CD4-positive, alpha-beta T cell treated with Interleukin-10 for 1 hour (primary cell): ENCODE results near the gene ATP5F1E.
A peak's percentile ranks its signal among the peaks of the same experiment; 100 is the strongest.
"Not testable (repeated sequence)": the region's sequence is repeated elsewhere in the genome, so short reads cannot be mapped to it uniquely, and the experiment has no call there.

Experiments
- DNase-seq: peaks from one replicate; pipeline ENCODE4 v3.0.0-alpha.2; 2020

The ATP5F1E gene

DNA sequence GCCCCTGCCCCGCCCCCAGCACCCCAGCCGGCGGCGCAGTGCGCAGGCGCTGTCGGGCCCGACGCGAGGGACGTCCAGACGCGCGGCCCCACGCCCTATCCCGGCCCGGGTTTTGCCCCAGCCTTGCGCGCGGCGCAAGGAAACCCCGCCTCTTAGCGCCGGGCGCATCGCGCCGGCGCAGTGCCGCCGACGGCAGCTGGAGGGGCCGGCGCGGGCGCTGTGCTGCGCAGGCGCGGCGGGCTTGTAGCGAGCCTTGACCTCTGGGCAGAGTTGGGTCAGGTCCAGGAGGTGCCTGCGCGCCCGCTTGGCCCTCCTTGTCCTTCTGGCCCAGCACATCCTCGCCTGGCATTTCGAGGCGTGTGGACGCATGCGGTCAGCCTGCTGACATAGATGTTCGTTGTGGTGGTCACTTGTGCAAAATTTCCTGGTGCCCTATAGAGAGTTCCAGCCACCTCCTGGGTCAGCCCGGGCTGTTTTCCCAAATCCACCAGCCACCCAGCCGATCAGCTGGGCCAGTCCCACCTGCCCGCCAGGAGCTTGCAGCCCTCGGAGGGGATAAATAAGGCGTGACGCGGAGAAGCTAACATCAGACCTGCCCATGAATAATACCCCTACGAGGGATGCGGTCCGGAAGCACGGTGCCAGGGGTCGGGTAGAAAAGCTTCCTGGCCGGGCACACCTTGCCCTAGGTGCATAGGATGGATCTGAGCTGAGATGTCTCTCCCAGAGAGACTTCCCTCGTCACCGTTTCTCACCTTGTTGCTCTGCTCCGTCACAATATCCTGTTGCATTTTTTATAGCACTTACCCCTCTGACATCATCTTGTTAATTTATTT, 10.9 kb upstream of the ATP5F1E start:
- DNase-seq, result peak; percentile 96

DNA sequence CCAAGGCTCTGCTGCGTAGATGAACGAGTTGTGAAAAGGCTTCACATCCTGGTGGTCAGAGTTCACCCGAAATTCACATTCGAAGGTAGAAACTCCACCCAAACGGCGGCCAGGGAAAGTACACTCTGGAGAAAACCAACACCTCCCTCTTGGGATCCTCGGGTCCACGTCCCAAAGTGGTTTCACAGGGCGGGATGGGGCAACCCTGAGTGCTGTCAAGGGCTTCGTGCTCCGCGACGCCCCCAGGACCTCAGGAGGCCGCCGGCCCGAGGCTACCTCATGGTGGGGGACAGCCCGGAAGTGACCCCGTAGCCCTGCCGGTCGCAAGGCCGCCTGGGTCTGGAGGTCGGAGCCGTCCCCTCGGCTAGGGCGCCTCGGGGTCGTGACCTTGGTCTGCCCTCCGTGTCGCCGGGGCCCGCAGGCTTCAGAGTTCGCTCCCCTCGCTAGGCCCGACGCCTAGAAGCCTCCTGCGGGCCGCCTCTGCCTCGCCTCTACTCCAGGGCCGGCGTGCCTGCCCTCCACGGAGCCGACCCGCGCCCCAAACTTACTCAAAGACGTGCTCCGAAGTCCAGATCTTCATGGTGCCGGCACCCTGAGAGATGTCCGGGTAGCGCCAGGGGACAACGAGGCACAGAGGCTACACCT, 10.1 kb upstream of the ATP5F1E start, which contains the start of gene PRELID3B:
Gene PRELID3B, minus strand, starts transcription at position 636 of the 645 bp plus-strand sequence. Its CDS starts 56 bp downstream, at position 580.
- DNase-seq, result peak; percentile 39

DNA sequence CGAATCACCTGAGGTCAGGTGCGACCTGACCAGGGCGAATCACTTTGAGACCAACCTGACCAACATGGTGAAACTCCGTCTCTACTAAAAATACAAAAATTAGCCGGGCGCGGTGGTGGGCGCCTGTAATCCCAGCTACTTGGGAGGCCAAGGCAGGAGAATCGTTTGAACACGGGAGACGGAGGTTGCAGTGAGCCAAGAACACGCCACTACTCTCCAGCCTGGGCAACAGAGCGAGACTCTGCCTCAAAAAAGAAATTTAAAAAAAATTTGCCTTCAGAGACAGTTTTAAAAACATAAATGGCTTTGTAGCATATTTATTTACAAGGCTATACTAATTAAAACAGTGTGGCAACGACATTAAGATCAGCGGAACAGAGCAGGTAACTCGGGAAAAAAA, 9.4 kb upstream of the ATP5F1E start:
- DNase-seq, result not testable (repeated sequence)

DNA sequence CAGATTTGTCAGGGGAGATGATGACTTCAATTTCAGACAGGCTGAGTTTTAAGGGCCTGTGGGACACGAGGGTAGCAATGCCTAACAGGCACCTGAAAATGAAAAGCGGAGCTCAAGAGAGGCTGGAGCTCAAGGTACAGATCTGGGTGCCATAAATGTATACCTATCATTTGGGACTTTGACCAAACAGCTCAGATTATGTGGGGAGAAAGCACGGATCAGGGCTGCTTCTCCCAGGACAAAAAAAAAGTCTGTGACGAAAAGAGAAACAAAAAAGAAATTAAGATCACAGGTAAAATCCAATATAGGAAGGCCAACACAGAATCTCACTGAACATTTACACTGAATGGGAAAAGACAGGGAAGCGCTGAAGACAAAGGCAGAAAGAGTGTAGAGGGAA, 8.5 kb upstream of the ATP5F1E start:
- no peak for DNase-seq

DNA sequence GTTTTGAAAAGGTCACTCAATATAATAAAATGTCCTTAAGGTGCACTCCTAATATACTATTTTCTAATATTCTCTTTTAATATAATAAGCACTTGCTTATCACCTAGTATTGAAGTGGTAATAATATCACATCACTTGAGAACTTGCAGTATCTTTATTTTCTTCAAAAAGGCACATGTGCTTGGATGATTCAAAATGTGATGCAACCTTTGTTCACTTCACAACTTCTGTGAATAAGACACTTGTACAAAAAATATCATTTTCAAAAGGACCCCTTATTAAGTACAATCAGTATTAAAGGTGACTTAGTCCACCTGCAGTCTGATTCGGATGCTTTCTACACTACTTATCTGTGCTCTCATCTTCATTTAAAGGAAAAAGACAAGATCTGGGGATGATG, 7.1 kb upstream of the ATP5F1E start:
- DNase-seq, result no peak

DNA sequence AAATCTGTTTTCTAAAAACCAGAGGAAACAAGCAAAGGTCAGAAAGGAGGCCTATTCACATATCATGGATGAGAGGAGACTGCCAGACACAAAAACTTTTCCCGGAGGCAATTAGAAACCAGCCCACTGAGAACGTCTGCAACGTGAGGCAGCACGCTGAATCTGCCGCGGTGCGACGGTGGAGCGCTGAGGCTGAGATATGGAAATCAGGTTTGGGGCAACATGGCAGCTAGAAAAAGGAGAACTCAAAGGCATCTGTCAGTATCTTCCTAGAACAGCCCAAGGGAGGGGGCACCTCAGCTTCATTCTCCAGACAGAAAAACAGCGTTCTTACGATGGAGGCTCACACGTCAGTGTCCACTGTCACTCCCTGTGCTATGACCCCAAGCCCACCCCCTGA, 5.3 kb upstream of the ATP5F1E start:
- no peak for DNase-seq

DNA sequence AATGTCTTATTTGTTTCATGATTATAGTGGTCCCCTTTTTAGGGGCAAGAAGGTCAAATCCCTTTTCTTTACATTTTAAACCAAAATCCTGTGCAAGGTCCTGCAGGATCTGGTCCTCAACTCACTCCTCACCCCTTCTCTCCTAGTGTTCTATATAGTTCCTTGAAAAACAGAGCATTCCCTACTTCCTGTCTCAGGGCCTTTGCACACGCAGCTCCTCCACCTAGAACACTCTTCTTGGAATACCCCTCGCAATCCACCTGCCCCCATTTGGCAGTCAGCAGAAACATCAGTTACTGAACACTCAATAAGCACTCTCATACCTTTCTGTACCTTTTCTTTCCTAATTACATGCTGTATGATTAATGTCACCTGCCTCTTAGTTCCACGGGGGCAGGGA, 3.2 kb upstream of the ATP5F1E start:
- no peak for DNase-seq

DNA sequence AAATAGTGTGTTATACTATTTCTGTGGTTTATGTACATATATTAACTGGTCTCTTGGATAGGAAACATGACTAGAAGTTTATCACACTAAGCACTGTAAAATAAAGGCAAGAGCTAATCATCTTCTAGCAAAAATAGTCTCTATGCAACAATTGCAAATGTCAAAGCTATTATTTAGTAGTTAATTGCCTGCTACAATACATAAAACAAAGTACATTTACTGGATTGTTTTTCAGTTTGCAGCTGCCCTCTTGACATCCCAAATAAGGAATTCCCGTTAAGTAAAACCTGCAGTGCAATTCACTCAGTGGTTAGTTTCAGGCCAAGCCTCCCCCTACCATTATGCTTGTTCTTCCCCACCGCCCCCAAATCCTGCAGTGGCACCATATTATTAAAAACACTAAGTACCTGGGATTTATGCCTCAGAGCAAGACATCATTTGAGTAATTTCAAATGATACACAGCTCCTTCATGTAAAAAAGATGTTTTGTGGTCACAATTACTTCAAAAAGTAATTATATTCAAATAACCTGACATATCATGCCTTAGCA, 1.6 kb upstream of the ATP5F1E start:
- DNase-seq, result no peak

DNA sequence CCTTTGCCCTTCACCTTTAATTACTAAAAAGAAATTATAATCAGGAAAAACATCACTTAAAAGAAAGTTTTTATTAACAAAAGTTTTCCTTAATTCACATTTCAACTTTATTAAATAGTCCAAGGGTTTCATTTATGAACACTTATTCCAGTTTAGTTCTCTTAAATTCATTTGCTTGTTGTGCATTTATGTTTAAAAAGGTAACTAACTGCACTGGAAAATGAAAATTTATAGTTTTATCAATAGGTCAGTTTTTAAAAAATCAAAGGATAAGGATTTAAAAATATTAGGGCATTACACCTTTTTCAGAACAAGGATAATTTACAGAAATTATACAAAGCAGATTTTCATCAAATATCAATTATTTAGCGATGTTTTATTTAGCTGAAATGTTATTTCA, 958 bp upstream of the ATP5F1E start:
- no peak for DNase-seq

DNA sequence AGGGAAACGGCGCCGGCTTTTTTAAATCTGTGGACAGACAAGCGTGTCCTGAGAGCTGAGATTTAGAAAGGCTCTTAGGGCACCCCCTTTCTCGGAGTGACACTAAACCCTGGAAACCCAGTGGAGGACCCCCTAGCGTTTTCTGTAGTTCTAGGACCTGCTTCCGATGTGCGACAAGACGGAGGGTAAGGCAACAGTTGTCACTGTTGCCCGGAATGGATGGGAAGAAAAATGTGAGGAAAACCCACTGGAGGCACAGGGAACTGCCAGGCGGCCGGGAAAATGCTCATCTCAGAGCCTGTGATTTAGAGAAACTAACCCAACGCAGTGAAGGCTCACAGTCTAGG, 551 bp upstream of the ATP5F1E start:
- DNase-seq, result no peak

DNA sequence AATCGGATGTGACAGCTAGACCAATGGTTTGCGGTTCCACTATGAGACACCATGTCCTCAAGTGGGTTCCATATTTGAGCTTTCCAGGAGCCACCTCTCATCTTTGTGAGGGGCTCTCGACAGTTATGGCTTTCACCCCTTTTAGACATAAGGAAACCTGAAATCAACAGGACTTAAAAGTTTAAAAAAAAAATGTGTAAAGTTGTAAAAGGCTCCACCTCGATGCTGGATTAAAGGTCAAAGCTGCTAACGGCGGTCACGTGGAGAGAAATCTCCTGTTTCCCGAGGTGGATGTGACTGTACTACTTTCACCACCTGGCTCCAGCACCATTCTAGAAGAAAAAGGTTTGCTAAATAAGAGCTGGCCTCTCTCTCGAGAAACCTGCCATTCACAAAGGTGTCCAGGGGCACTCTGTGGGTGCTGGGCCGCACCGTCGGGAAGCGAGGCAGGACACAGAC, 542 bp downstream of the ATP5F1E start:
- peak; percentile 47 for DNase-seq

DNA sequence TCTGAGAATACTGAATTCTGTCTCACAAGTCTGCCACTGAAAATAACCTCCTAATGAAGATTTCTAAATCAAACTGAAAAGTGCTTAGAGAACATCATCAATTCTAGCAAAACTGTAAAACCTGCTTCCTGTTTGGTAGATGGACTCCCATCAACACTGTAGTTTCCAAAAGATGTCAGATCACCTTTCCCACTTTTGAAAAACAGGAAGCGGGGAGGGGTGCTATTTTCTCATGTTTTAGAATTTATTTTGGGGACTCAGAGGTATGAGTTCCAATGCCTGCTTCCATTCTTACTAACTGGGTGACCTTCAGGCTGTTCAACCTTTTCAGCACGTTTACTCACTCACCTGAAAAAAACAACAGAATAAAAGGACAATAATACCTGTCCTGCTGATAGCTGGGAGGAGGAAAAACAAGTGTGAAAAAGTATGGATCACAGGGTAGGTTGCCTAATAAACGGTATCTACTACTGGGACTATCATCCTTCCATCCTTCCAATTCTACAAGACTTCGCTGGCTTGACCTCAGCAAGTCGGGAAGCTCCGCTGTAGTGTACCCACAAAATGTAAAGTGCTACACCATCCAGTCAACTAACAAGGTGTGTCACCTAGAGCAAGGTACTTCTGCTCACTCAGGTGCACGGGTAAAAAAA, 1.1 kb downstream of the ATP5F1E start:
- DNase-seq, result no peak

DNA sequence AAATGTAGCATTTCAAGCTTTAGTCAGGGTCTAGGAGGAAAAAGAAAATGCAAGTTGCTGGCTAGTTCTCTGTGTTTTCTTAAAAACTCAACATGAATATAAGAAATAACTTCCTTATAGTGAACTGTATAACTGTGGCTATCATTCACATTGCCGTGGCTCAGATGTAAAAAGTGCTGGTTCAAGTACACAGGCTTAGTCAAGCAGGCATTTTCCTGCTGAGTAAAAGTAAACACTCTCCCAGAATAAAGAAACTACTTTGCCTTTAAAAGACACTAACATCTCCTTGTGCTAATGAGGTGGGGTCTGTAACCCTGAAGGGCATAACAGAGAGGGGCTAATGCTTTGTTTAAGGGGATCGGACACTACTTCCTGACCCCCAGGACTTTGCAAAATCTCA, 3.3 kb downstream of the ATP5F1E start:
- DNase-seq, result no peak

DNA sequence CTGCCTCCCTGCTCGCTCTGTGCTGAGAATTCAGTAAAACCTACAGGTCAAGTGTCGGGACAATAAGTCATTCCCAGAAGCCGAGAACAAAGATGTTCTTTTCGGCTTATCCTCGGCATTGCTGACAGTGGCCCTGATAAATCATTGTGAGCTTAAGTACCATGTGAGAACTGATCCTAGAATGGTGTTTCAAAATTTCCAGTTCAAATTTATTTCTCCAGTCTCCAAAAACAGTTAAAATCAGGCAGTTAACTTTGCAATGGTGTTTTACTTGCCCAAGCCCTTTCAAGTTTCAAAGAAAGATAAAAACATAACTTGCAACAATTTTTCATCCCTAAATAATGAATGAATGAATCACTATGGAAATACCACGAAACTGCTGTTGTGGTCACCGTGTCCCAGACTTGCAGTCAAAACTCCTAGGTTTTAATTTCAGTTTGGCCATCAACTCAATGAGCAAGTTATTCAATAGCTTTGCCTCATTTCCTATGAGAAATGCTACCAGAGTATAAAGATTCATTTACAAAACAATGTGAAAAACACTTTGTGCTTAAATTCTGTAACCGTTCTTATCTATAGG, 4.3 kb downstream of the ATP5F1E start:
- DNase-seq, result no peak

DNA sequence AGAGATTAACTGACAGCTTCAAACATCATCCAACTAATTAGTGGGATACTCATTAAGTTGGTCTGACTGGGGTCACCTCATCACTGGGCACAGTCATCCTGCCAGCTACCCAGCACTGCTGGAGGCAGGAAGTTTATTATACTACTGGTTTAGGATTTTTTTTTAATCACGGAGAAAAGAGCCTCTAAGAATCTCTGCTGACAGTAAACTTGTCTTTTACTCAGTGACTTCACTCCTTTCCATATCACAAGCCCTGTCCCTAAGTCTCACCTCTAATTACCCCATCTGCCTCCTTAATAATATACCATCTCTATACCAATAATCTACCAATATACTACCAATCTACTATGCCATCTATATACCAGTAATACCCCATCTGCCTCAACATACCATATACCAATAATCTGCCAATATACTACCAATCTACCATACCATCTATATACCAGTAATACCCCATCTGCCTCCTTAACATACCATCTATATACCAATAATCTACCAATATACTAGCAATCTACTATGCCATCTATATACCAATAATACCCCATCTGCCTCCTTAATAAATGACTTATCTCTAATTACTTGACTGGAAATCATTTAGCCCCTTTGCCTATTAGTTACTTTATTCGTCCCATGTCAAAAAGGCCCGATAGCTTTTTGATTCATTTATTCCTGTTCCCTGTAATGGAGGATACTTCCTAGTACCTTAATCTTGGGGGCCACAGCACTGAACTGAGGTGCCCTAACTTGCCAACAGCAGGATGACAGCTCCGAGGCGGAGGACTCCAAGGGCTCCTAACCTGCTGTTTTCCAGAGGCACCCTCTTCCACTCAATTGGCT, 5.0 kb downstream of the ATP5F1E start:
- no peak for DNase-seq

DNA sequence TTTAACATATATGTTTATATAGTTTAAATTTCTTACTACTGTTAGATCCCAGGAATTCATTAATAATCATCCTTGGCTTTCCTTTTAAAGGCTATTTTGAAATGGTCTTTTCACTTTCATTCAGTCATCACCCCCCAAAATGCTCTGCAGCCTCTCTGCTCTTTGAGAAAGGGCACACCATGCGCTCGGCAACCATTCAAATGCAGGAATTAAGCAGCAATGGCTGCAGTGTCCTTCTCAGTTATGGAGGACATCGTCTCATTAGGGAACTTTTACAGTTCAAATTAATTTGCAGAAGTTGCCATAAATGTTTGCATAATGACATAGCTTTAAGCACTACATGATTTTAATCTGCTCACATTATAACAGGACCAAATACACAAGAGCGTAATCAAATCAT, 6.6 kb downstream of the ATP5F1E start:
- DNase-seq, result no peak

DNA sequence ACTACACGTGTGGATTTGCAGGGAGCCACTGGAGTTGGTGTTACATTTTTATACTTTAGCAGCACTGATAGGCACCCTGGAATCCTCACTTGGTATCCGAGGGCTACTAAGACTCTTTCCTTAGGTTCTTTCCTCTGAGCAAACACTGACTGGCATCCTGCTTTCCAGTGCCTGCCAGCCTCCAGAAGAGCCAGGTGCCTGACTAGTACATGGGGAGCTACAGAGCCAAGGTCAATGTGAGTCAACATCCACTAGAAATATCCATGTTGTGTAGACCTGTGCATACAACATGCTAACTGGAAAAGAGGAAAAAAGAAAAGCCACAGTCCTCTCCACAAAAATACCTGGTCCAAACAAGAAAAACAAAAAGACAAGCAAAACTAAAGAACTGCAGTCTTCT, 7.0 kb downstream of the ATP5F1E start:
- no peak for DNase-seq

DNA sequence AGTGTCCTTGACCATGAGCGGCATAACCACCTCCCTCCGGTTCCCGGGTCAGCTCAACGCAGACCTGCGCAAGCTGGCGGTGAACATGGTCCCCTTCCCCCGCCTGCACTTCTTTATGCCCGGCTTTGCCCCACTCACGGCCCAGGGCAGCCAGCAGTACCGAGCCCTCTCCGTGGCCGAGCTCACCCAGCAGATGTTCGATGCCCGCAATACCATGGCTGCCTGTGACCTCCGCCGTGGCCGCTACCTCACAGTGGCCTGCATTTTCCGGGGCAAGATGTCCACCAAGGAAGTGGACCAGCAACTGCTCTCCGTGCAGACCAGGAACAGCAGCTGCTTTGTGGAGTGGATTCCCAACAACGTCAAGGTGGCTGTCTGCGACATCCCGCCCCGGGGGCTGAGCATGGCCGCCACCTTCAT, 8.0 kb downstream of the ATP5F1E start:
- no peak for DNase-seq

DNA sequence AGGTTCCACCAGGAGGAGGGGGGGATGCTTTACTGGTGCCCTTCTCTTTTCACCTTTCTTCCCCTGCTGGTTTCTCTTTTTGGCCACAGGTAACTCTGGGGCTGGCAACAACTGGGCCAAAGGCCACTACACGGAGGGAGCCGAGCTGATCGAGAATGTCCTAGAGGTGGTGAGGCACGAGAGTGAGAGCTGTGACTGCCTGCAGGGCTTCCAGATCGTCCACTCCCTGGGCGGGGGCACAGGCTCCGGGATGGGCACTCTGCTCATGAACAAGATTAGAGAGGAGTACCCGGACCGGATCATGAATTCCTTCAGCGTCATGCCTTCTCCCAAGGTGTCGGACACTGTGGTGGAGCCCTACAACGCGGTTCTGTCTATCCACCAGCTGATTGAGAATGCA, 8.5 kb downstream of the ATP5F1E start:
- no peak for DNase-seq

DNA sequence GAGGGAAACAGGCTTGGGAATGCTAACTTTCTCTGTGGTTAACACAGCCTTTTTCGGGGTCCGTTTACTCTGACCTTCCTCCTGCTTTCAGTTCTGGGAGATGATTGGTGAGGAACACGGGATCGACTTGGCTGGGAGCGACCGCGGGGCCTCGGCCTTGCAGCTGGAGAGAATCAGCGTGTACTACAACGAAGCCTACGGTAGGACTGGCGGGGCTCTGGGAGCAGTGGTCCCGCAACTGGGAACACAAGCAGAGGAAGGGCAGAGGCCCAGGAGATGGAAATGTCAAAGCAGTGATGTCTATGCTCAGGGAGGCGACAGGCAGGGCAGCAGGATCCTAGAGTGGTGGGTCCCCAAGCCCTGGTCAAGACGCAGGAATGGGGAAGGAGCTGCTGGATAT, 9.4 kb downstream of the ATP5F1E start:
- DNase-seq, result no peak

DNA sequence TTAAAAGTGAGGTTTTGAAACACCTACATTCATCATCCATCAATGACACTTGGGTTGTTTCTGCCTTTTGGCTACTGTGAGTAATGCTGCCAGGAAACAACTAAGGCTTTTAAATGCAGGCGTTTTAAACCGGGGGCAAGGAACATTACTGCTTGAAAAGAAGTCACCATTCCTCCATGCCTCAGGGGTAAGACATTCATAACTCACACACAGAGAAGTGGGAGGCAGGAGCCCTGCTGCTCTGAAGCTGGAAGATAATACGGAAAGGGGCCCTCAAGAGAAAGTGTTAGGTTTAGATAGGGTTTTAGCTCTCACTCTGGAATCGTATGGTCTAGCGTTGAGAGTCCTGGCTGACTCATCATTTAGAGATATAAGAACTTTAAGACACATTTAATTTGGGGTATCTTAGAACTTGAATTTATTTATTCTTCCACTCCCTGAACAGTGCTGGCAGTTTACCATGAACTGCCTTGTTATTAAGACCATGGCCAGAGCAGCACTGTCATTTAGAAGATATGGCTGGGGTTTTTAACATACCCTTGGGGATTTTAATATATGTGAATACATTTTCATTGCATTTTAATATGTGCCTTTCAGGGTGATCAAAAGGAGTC, 11.1 kb downstream of the ATP5F1E start:
- no peak for DNase-seq

DNA sequence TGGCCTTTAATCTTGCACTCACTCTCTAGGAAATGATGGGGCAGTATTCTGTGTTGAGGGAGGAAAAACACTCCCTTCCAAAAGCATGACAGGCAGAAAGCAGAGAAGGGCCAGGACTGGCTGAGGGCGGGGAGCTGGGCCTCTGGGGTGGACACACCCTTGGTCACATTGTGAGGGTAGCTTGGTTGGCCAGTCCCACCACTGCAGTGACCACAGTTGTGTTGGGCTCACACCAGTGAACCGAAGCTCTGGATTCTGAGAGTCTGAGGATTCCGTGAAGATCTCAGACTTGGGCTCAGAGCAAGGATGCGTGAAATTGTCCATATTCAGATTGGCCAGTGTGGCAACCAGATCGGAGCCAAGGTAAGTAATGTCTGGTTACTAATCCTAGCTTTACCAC, 12.9 kb downstream of the ATP5F1E start, which contains the start of gene TUBB1:
Gene TUBB1, plus strand, starts transcription at position 213 of the 400 bp plus-strand sequence. Its CDS starts 94 bp downstream, at position 307.
- no peak for DNase-seq
